ENCODE results near the gene CYP11A1. TPM values are rescaled to one million over a fixed set of nuclear protein-coding genes. Genes with fewer than 3 reads are reported as not detected.

Gene CYP11A1
- total RNA-seq, 4 donors from 2014 or later = 0.67 to 3.7 (median 2.7) TPM

DNA sequence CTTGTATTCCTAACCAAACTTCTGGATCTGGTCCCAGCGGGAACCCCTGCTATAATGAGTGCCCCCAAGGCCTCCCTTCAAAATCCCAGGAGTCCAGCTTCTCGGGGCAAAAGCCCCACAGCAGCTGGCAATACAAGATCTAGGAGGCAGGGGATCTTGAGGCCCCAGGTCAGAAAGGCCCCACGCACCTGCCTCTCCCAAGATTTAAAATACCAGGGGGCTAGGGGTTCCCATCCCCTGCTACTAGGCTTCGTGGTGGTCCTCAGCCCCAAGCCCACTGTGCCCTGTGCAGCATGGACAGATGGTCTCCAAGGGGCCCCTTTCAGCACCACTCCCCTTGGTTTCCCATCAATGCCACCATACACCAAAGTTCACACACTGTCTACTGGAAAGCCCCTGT lies 15.8 kb upstream of the CYP11A1 start:
- ATAC-seq = no peak
- TF ChIP-seq EP300 (IDR thresholded peaks at IDR 0.05) (no peak), POLR2A (IDR thresholded peaks at IDR 0.05) (no peak), POLR2AphosphoS5 (IDR thresholded peaks at IDR 0.05) (no peak)
- TF ChIP-seq, protein P1, sequence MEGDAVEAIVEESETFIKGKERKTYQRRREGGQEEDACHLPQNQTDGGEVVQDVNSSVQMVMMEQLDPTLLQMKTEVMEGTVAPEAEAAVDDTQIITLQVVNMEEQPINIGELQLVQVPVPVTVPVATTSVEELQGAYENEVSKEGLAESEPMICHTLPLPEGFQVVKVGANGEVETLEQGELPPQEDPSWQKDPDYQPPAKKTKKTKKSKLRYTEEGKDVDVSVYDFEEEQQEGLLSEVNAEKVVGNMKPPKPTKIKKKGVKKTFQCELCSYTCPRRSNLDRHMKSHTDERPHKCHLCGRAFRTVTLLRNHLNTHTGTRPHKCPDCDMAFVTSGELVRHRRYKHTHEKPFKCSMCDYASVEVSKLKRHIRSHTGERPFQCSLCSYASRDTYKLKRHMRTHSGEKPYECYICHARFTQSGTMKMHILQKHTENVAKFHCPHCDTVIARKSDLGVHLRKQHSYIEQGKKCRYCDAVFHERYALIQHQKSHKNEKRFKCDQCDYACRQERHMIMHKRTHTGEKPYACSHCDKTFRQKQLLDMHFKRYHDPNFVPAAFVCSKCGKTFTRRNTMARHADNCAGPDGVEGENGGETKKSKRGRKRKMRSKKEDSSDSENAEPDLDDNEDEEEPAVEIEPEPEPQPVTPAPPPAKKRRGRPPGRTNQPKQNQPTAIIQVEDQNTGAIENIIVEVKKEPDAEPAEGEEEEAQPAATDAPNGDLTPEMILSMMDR (IDR thresholded peaks at IDR 0.05) = no peak

DNA sequence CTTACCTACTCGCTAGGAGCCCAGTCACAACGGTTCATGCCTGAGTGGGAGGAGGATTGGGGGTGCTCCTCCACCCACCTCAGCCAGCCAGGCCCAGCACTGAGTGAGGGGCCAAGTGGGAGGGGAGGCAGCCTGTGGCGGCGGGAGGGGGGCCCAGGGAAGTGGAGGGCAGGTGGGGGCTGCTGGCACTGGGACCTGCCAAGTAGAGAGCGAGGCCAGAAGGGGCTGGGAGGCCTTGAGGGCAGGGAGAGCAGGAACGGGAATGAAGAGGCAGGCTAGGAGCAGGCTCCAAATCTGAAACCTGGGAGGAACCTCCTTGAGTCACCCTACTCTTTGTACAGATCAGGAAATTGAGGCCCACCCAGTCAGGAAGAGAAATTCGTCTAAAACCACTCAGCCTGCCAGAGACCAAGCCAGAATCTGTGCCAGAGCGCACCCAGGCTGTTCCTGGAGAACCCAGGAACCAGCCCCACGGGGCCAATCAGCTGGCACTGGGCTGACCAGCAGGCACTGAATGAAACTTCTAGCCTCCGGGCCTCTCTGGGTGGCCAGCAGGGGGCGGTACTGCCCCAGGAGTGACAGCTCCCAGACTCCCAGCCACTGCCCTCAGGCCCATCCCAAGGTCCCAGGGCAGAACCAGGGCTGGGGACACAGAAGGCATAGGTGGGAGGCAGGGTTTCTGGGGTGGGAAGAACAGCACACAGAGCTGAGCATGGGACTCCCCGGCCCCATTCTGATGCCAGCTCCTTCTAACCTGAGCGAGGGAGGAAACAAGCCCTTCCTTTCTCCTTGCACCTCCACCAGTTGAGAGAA lies 14.8 kb upstream of the CYP11A1 start:
- H3K36me3 ChIP-seq = no peaks in the 10 kb centered on the region
- H3K27me3 ChIP-seq = peaks cover 17% of the 10 kb centered on the region
- TF ChIP-seq, protein P1 (IDR thresholded peaks at IDR 0.05) = peak in 3 of 4 experiments; percentile 80 to 91 (median 88)
- TF ChIP-seq EP300 (IDR thresholded peaks at IDR 0.05) = no peak
- no peak for TF ChIP-seq POLR2A (IDR thresholded peaks at IDR 0.05)
- TF ChIP-seq POLR2AphosphoS5 (IDR thresholded peaks at IDR 0.05) = no peak
- no peak overlapping the region for H3K4me3 ChIP-seq
- H3K9me3 ChIP-seq = no peaks in the 10 kb centered on the region
- H3K27ac ChIP-seq = no peak overlapping the region
- ATAC-seq = peak; percentile 77
- H3K4me1 ChIP-seq = peaks cover 0 to 25% (median 0%) of the 10 kb centered on the region in 3 donors
- 0 to 40% methylated on average over 1 to 5 of the region's 13 CpGs for WGBS, 2 donors (ENCODE audit: low coverage in 1 of 2)

More for the DNA sequence above, 15.8 kb upstream of the CYP11A1 start:
- Histone ChIP-seq H3K4me3 (no peak overlapping the region), H3K27me3 (peaks cover 17% of the 10 kb centered on the region), H3K9me3 (no peaks in the 10 kb centered on the region), H3K36me3 (no peaks in the 10 kb centered on the region), H3K27ac (no peak overlapping the region), H3K4me1 (peaks cover 0 to 25% (median 0%) of the 10 kb centered on the region in 3 donors)
- 92% methylated on average over 2 of the region's 4 CpGs; no CpG with 5 or more reads in 1 of the 2 donors for WGBS, 2 donors (ENCODE audit: low coverage in 1 of 2)

GRCh38 chr15:74381481-74381880 lies 14.0 kb upstream of the CYP11A1 start:
- H3K9me3 ChIP-seq = no peaks in the 10 kb centered on the region
- no peak overlapping the region for H3K27ac ChIP-seq
- H3K27me3 ChIP-seq = peaks cover 21% of the 10 kb centered on the region
- H3K4me3 ChIP-seq = no peak overlapping the region
- H3K36me3 ChIP-seq = no peaks in the 10 kb centered on the region
- ATAC-seq = no peak
- 75 to 92% methylated on average over 2 to 4 of the region's 5 CpGs for WGBS, 2 donors (ENCODE audit: low coverage in 1 of 2)
- TF ChIP-seq, protein P1 (IDR thresholded peaks at IDR 0.05) = no peak
- TF ChIP-seq EP300 (IDR thresholded peaks at IDR 0.05) (no peak), POLR2AphosphoS5 (IDR thresholded peaks at IDR 0.05) (no peak), POLR2A (IDR thresholded peaks at IDR 0.05) (no peak)
- H3K4me1 ChIP-seq = peaks cover 0 to 25% (median 0%) of the 10 kb centered on the region in 3 donors

DNA sequence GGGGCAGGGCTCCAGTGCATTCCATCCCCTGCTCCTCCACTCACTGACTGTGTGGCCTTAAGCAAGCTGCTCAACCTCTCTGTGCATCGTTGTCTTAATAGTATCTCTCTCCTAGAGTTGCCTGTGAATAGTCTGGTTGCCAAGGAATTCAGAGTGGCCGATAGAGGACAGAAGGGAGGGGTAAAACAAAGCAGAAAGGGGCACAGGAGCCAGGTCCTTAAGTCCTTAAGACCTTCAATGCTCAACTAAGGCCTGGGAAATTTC lies 13.7 kb upstream of the CYP11A1 start:
- peaks cover 21% of the 10 kb centered on the region for H3K27me3 ChIP-seq
- TF ChIP-seq, protein P1 (IDR thresholded peaks at IDR 0.05) = no peak
- TF ChIP-seq POLR2A (IDR thresholded peaks at IDR 0.05) = no peak
- no peak overlapping the region for H3K4me3 ChIP-seq
- H3K9me3 ChIP-seq = no peaks in the 10 kb centered on the region
- peaks cover 0 to 24% (median 0%) of the 10 kb centered on the region in 3 donors for H3K4me1 ChIP-seq
- no peak overlapping the region for H3K27ac ChIP-seq
- no peak for ATAC-seq
- no peaks in the 10 kb centered on the region for H3K36me3 ChIP-seq
- 50 to 100% methylated on average over 1 of the region's 2 CpGs for WGBS, 2 donors (ENCODE audit: low coverage in 1 of 2)

Data from gastroesophageal sphincter (tissue), 4 donors.